HG03135 (cell line): ENCODE data around the gene ABT1.

Experiments used
- ATAC-seq: cut with Tn5 transposase; IDR thresholded peaks from one replicate; pipeline ENCODE4 v1.9.1; 2021; ENCODE audit warnings: mild to moderate bottlenecking, moderate library complexity; ENCODE audit not compliant: unreplicated experiment

Gene ABT1

DNA sequence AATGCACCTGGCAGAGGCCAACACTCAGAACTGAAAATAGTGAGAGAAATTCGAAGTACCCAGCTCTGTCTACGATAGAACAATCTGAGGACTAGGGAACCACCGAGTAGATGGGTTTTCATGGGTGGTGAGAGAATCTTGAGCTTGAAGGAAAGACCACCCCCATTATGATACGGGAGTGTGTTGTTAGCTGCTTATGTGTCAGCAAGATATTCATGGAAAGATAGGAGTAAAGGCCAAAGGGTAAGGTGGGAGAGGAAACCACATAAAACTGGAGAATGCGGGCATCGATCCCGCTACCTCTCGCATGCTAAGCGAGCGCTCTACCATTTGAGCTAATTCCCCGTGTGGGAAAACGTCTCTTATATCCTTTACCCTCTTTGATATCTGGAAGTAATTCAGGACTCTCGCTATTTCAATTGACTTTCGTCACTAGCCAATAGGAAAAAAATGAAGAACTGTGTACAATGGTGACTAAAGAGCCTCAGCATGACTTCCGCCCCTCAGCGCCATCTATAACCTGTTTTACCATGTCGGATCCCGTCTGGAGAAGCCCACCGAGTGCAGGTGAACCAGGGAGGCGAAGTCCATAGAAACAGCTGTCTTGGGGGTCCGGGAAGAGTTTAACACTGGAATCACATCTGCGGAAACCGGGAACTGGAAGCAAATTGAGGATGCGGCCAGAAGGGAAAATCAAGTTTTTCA, 25.0 kb upstream of the ABT1 start:
- no peak for ATAC-seq

DNA sequence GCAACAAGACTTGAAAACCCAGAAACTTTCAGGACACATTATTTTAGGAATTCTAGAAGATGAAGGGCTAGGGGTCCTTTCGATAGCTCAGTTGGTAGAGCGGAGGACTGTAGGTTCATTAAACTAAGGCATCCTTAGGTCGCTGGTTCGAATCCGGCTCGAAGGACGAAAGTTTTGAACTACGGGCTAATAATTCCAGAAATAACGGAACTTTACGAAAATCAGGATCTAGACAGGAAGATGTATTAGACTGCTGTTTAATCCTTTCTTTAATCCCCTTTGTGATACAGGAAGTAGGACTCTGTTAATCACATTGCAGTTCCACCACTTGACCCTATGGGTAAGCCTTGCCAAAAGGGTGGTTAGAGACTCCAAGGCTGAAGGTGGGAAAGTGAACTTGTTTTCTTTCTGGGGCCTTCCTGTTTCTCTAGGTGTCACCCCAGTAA, 21.2 kb upstream of the ABT1 start:
- no peak for ATAC-seq

DNA sequence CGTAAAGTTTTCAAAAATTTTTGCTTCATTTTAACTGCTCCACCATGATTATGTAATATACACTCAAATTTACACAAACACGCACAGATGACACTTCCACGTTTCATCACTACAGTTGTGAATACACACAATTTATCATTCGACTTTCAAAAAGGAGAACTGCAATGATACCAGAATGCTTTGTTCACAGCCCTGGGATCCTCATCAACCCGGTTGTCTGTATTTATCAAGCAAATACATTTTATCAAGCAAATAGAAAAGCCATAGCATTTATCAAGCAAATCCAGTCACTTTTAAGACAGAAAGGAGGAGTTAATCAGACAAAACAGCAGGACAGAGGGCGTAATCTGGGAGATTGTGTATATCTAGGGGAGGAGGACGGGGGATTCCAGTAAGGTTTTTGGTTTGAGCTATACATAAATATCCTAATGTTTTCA, 20.3 kb upstream of the ABT1 start:
- no peak for ATAC-seq

DNA sequence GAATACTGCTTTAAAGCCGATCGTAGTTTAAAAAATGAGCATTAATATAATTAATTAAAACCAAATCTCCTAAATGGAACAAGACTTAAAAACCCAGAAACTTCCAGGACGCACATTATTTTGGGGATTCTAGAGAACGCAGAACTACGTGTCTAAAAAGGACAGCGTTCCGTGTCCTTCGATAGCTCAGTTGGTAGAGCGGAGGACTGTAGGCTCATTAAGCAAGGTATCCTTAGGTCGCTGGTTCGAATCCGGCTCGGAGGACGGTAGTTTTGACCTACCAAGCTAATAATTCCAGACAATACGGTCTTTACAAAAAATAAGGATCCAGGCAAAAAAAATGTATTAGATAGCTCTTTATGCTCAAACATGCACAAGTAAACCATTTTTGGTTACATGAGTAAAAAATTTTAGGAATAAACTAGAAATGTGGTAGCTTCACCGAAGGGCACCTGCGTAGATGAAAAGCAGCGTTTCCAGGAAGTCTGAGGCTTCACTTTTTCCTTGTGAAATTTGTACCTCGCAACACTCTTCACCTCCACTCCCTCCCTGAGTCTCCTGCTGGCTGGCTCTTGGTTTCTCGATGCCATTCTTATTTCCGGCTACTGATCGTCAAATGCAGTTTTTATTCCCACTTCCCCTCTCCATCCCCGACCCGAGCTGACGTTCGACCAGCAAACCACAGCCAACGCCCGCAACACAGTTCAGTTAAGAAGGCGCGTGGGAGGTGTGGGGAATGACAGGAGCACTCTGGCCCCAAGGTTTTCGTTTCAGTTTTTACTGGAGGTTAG, 19.6 kb upstream of the ABT1 start:
- ATAC-seq = no peak

DNA sequence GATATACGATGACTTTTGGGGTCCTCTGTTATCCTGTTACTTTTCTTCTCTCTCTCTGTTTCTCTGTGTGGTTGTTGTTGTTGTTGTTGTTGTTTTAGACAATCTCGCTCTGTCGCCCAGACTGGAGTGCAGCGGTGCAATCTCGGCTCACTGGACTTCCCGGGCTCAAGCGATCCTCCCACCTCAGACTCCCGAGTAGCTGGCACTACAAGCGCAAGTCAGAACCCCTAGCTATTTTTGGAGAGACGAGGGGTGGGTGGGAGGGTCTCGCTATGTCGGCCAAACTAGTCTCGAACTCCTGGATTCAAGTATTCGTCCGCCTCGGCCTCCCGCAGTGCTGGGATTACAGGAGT, 19.1 kb upstream of the ABT1 start:
- no peak for ATAC-seq

DNA sequence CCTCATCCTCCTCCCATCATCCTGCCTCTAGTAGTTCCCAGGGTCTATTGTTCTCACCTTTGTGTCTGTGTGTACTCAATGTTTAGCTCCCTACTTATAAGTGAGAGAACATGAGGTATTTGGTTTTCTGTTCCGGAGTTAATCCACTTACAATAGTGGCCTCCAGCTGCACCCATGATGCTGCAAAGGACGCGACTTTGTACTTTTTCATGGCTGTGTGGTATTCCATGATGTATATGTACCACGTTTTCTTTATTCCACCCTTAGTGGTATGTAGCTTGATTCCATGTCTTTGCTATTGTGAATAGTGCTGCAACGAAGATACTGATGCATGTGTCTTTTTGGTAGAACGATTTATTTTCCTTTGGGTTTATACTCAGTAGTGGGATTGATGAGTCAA, 18.5 kb upstream of the ABT1 start:
- no peak for ATAC-seq

DNA sequence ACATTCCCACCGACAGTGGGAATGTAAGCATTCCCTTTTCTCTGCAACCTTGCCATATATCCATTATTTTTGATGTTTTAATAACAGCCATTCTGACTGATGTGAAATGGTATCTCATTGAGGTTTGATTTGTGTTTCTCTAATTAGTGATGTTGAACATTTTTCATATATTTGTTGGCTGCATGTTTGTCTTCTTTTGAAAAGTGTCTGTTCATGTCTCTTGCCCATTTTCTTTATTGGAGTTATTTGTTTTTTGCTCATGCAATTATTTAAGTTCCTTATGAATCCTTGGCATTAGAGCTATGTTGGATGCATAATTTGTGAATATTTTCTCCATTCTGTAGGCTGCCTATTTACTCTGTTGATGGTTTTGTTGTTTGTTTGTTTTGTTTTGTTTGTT, 18.0 kb upstream of the ABT1 start:
- ATAC-seq = no peak

DNA sequence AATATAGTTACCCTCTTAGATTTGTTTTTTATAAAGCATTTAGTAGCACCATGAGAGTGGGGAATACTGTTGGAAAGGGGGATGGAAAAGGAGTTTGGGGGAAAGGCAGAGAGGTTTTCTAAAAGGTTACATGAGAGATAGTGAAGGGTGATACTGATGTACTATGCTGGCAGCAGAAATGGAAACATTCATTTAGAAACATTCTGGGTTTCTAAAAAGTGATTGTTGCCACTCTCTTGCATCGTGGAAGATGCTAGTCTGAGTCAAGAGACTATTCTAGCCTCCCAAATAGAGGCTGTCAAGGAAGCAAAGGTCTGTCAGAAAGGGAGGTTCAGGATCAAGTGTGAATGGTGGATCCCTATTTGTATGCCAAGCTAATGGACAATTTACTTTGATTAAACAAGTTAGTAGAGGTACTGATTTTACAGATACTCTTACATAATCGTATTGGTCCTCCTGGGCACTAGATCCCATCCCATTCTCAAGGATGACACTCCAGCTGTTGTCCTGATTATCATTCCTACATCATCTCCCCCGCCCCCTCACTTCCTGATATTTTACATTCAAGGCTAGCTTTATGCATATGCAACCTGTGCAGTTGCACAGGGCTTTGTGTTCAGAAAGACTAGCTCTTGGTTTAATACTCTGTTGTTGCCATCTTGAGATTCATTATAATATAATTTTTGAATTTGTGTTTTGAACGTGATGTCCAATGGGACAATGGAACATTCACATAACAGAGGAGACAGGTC, 15.4 kb upstream of the ABT1 start:
- ATAC-seq = no peak

DNA sequence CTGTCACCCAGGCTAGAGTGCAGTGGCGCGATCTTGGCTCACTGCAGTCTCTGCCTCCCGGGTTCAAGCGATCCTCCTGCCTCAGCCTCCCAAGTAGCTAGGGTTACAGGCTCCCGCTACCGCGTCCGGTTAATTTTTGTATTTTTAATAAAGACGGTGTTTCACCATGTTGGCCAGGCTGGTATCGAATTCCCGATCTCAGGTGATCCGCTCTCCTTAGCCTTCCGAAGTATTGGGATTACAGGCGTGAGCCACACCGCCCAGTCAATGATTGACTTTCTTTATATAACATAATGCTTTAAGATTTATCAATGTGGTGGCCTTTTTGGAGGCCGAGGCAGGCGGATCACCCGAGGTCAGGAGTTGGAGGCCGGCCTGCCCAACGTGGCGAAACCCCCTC, 7.8 kb upstream of the ABT1 start:
- no peak for ATAC-seq

DNA sequence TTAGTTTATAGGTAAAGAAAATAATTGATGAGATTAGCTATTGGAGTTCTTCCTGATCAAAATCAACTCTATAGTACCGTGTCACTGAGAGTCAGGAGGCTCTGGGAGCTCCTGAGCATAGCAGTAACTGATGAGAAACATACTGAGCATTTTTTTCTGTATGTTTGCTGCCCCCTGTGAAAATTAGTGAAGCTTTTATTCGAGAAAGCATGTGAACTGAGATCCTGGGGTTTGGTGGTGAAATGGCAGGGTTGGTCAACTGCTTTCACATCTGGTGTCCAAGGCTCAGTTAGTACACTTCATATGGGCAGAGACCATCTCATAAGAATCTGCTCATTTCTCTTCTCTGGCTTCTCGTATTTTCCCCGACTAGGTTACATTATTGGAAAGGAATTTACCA, 4.1 kb upstream of the ABT1 start:
- no peak for ATAC-seq

DNA sequence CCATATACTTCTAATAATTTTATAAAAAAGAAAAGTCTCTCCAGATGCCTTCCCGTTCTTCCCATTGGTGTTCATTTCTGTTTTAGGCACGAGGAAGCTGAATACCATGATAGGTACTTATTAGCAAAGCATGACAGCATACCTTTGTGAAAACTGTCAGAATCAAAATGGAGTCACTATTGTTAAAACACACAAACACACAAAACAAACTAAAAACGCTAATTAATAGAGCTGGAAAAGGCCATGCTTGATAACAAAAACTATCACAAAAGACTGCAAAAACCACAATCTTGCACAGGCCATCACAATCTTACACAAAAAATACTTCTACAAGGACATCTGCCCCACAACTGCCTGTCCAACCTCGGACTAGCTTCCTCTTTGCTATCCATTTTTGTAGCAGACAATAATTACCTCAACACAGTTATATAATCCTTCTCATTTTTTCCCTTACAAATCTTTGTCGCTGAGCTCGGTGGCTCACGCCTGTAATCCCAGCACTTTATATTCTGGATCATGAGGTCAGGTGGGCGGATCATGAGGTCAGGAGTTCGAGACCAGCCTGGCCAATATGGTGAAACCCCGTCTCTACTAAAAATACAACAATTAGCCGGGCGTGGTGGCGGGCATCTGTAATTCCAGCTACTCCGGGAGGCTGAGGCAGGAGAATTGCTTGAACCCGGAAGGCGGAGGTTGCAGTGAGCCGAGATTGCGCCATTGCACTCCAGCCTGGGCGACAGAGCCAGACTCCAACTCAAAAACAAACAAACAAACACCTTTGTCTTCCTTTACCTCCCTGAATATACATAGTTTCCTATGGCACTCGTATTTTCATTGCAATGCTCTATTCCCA, 3.2 kb upstream of the ABT1 start:
- no peak for ATAC-seq

DNA sequence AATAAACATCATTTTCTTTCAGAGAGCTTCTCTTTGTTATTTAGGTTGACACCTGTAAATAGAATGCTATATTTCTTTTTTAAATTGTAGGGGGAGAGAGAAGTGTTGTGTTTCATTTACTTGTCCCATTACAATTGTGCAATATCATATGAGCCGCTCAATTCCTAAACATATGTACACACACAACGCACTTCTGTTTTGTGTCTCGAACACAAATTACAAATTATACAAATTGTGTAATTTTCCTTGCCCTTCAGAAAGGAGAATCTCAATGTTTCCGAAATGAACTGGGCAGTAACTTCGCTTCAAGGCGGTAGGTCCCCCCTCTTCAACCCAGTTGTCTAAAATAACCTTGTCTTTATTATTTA, 2.6 kb upstream of the ABT1 start:
- no peak for ATAC-seq

DNA sequence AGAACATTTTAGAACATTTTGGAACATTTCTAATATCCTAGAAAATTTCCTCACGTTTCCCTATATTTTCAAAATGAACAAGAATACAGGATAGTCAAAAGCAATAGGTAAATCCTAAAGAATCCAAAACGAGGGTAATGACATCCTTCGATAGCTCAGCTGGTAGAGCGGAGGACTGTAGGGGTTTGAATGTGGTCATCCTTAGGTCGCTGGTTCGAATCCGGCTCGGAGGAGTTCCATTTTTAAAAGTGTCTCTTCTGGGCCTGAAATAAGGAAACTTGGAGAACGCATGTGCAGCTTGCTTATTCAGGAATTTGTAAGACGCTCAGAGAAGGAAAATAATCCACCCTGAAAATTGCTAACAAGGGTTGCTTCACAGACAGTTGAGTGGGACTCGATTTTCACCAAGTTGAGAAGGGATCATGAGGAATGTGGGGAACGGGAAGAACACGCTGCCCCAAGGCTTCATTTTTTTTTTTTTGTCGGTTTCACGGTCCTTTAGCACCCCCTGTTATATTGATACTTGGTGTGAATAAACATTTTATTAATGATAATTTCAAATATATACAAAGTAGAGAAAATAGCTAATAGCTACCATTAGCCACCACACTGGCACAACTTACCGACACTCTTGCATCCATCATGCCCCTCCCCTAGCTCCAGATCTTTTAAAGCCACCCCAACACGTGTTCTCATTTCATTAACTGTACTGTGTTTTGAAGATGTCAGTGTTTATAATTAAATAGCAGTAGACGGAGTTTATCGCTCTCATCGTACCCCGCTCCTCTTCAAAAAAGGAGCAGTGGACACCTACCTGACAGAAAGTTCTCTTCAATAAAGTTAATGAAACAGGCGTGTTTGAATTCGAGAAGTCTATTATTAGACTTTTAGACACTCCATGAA, 1.8 kb upstream of the ABT1 start:
- ATAC-seq = no peak

DNA sequence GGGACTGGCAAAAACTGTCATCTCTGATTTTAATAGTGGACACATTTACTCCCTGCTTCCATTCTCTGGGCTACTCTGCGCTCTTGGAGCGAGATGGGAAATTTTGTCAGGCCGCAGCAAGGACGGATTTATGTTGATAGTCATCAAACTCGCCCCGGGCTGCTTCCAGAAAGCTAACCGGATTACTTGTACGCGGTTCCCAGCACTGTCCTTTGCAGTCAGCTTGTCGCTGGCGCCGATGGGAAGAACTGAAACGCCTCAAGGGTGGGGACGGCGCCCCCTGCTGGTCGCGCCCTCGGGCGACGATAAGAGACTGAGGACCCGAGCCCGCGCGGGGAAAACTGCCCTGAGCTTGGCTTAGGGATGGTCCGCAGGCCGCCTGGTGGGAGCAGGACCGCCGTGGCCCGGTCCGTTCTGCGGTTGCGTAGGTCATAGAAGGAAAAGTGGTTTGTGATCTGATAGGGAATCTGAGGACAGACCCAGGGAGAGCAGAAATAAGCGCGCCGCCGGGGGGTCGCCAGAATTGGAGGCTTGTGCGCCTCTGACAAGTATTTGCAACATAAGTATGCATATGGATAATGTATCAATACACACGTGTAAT, 984 bp upstream of the ABT1 start:
- ATAC-seq = peak; percentile 47

DNA sequence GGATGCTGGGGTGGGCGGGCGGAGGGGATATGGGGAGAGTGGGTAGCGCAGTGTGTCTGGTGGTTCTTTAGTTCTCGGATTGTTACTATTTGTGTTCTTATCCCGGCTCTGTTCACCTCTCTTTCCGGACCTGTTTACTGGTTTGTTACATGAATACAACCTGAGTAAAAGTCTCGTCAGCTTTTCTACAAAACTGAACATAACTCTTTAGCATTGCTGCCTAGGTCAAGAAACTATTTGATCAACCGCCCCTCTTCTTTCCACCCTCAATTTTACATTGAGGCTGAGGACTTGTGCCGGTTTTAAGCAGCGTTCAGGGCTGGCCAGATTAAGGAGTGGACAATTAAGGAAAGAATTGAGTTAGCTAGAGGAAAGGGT, 625 bp downstream of the ABT1 start:
- no peak for ATAC-seq

DNA sequence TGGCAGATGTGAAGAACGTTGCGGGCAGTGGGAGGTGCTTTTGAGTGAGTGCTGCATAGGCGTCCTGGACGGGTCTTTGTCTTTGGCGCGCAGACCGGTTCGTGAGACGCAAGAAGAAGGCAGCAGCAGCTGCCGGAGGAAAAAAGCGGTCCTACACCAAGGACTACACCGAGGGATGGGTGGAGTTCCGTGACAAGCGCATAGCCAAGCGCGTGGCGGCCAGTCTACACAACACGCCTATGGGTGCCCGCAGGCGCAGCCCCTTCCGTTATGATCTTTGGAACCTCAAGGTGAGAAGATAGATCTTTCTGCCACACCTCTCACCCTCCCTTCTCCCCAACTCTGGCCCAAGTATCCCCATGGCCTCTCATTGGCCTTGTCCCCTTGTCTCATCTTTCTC, 1.1 kb downstream of the ABT1 start:
- no peak for ATAC-seq

DNA sequence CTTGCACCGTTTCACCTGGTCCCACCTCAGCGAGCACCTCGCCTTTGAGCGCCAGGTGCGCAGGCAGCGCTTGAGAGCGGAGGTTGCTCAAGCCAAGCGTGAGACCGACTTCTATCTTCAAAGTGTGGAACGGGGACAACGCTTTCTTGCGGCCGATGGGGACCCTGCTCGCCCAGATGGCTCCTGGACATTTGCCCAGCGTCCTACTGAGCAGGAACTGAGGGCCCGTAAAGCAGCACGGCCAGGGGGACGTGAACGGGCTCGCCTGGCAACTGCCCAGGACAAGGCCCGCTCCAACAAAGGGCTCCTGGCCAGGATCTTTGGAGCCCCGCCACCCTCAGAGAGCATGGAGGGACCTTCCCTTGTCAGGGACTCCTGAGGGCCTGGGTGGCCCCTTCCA, 1.5 kb downstream of the ABT1 start:
- ATAC-seq = no peak

DNA sequence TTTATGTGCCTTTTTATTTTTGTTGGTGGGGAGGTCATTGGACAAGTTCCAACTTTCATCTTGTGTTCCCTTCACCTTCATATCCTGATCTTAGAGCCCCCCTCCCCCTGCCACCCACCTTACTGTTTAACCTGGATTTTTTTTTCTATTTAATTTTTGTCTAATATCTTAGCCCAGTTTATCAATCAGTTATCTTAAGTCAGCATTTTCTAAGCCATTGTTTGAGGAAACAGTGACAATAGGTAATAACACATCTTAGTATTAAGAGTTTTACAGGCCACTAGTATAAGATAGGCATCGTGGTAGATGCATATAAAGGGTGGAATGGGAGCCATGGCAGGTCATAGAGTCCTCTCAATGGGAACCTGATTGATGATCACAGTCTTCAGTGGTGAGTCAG, 2.4 kb downstream of the ABT1 start:
- no peak for ATAC-seq

DNA sequence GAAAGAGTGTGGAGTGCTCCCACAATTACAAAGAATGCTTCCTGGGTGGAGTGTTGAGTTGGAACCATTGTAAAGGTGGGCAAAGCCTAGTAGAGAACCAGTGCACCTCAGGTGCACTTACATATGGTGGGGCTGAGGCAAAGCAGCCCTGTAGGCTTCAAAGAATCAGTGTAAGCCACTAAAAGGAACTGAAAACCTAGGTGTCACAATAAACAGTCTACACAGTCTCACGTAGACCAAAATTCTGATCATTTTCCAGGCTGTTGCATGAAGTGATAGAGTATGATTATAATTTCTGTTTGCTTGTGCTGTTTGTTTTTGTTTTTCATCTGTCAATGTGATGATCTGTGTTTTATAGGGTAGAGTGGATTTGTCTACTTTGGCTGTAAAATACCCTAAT, 2.8 kb downstream of the ABT1 start:
- no peak for ATAC-seq

DNA sequence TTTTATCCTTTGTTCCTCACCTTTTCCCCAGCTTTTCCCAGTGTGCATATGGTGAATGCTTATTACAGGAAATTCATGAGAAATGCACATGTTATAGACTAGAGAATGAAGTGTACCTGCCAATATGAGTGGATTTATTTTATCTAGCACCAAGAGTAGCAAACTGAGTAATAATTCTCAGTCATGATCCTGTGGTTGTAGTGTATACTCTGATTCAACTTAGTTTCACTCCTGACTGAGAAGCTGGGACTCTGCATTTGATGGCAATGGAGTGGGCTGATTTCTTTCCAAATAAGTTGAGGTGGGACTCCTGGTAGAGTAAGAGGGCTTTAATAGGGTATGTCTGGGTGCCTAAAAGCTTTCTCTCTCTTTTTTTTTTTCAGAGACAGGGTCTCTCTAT, 4.0 kb downstream of the ABT1 start:
- ATAC-seq = no peak
